ENCODE results near the gene CPXM1.

DNA sequence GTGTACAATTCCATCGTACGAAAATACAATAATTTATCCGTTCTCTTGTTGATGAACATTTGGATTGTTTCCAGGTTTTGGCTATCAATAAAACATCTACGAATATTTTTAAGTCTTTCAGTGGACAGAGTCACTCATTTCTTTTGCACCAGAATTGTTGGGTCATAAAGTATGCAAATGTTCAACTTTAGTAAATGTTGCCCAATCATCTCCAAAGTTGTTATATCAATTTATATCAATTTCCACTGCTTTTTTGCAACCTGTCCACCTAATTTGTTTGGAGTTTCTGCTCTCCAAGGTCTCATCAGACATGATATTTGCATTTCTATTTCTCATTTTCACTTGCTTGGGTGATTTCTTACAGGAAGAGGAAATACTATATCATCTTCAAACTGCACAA, 26.2 kb upstream of the CPXM1 start:
- TF ChIP-seq POLR2A (IDR thresholded peaks at IDR 0.05) = no peak
- TF ChIP-seq, protein P1, sequence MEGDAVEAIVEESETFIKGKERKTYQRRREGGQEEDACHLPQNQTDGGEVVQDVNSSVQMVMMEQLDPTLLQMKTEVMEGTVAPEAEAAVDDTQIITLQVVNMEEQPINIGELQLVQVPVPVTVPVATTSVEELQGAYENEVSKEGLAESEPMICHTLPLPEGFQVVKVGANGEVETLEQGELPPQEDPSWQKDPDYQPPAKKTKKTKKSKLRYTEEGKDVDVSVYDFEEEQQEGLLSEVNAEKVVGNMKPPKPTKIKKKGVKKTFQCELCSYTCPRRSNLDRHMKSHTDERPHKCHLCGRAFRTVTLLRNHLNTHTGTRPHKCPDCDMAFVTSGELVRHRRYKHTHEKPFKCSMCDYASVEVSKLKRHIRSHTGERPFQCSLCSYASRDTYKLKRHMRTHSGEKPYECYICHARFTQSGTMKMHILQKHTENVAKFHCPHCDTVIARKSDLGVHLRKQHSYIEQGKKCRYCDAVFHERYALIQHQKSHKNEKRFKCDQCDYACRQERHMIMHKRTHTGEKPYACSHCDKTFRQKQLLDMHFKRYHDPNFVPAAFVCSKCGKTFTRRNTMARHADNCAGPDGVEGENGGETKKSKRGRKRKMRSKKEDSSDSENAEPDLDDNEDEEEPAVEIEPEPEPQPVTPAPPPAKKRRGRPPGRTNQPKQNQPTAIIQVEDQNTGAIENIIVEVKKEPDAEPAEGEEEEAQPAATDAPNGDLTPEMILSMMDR (IDR thresholded peaks at IDR 0.05) = no peak

All from upper lobe of left lung (tissue), 4 donors.